ENCODE results near the gene PFDN1.

DNA sequence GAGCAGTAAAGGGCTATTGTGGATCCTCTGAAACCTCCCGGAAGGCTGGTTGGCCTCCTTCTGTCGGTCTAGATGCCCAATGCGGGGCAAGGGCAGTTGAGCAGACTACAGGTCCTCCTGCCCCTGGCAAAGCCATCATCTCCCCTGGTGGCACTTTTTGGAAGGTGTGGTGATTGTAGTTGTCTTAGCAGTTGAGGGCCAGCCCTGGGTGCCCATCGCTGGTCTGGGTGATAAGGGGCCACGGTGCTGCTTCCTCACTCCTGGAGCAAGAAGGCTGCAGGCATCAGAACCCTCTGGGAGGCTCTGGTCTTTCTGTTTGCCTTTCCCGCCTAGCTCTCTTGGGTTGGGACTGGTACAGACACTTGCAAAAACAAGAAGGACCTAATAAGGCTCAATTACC, 64.1 kb downstream of the PFDN1 start:
- TF ChIP-seq, protein P1, sequence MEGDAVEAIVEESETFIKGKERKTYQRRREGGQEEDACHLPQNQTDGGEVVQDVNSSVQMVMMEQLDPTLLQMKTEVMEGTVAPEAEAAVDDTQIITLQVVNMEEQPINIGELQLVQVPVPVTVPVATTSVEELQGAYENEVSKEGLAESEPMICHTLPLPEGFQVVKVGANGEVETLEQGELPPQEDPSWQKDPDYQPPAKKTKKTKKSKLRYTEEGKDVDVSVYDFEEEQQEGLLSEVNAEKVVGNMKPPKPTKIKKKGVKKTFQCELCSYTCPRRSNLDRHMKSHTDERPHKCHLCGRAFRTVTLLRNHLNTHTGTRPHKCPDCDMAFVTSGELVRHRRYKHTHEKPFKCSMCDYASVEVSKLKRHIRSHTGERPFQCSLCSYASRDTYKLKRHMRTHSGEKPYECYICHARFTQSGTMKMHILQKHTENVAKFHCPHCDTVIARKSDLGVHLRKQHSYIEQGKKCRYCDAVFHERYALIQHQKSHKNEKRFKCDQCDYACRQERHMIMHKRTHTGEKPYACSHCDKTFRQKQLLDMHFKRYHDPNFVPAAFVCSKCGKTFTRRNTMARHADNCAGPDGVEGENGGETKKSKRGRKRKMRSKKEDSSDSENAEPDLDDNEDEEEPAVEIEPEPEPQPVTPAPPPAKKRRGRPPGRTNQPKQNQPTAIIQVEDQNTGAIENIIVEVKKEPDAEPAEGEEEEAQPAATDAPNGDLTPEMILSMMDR (IDR thresholded peaks at IDR 0.05 in 8 of 11, conservative IDR thresholded peaks at IDR 0.05 in 3 of 11), result no peak
- TF ChIP-seq POLR2A (IDR thresholded peaks at IDR 0.05) (no peak), POLR2AphosphoS5 (IDR thresholded peaks at IDR 0.05) (no peak)

All from spleen (tissue), 7 donors.